ENCODE results near the gene OBP2A. TPM values are rescaled to one million over a fixed set of nuclear protein-coding genes. Genes with fewer than 3 reads are reported as not detected.

The OBP2A gene
- total and polyA plus RNA-seq, 2 donors (not counting 3 experiments of a cell fraction or from before 2014, with no cell fraction given) = not detected

DNA sequence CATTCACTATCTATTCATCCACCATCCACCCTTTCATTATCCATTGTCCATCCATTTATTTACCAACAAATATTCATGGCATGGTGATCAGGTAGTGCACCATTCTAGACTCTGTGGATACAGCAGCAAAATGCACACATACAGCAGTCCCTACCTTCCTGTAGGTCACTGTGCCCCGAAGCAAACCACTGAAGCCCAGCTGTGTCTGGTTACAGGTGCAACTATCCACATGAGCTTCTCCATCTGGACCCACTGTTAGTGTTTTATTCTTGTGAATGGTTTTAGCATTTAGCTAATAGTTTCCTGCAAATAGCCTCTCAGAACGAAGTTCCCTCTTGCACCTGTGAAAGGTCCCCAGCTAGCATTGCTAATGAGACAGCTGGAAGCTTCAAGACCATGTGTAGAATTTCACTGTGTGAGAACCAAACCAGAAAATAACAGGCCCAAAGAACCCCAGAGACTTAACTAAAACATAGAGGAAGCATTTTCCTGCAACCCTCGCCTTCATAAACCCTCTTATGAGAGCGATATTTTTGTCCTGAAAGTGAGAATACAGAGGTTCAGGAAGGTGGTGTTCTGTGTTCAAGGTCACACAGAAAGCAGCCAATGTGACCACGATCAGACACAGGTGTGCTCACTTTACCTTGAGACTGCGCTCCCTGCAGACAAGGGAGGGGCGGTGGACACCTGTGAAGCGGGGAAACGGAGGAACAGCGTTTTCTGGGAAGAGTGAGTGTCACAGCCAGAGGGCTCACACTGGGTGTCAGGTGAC, 34.1 kb downstream of the OBP2A start:
- Histone ChIP-seq H4K20me1 (replicated peaks; ENCODE audit: control insufficient read depth, extremely low read depth, insufficient read depth, low read length) (no peaks in the 10 kb centered on the region), H3K9ac (replicated peaks; ENCODE audit: extremely low read depth, insufficient read depth, low read length) (no peak overlapping the region), H3K79me2 (ENCODE audit: control insufficient read depth, insufficient read depth, low read length) (no peaks in the 10 kb centered on the region), H3K36me3 (ENCODE audit: control insufficient read depth in 2 of 2, extremely low read depth in 1 of 2, insufficient read depth in 2 of 2, low read length in 2 of 2) (no peaks in the 10 kb centered on the region), H3K27ac (ENCODE audit: insufficient read depth, low read depth, low read length) (no peak overlapping the region), H3K27me3 (ENCODE audit: control insufficient read depth in 2 of 2, insufficient read depth in 2 of 2, low read length in 2 of 2) (no peaks in the 10 kb centered on the region), H3K4me3 (replicated peaks in 1 of 3; ENCODE audit: insufficient read depth in 1 of 3, low read depth in 1 of 3, low read length in 3 of 3) (no peak overlapping the region), H3K4me2 (ENCODE audit: insufficient read depth, low read length) (no peak overlapping the region), H2AFZ (ENCODE audit: low read depth, low read length) (no peak overlapping the region), H3K4me1 (ENCODE audit: control insufficient read depth, extremely low read depth, insufficient read depth, low read length) (no peaks in the 10 kb centered on the region), H3K9me1 (replicated peaks; ENCODE audit: control insufficient read depth, extremely low read depth, insufficient read depth, low read length) (no peaks in the 10 kb centered on the region), H3K9me3 (replicated peaks; ENCODE audit: control insufficient read depth, insufficient read depth, low read length) (no peaks in the 10 kb centered on the region)
- intact Hi-C loops (cut with micrococcal nuclease) (no loop called here), dilution Hi-C loops (cut with MboI; ENCODE audit: extremely low pct_ligation_motif_present, low sequenced_read_pairs) (no loop called here)
- FAIRE-seq (no peak), DNase-seq (ENCODE audit: low read depth, low spot score) (no peak)
- no TSS peak for BruUV-seq (replicated peaks)
- CTCF ChIA-PET = no interaction called here
- TF ChIP-seq POLR2AphosphoS5 (IDR thresholded peaks at IDR 0.05; ENCODE audit: insufficient read depth, low read depth, low read length) (no peak), GATA2 (IDR thresholded peaks at IDR 0.05; ENCODE audit: insufficient read depth, insufficient read length, low read depth, low read length) (no peak)
- TF ChIP-seq, protein P1, sequence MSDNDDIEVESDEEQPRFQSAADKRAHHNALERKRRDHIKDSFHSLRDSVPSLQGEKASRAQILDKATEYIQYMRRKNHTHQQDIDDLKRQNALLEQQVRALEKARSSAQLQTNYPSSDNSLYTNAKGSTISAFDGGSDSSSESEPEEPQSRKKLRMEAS (IDR thresholded peaks at IDR 0.05; ENCODE audit: insufficient read depth, insufficient read length) = no peak
- POLR2A ChIA-PET = no interaction called here

DNA sequence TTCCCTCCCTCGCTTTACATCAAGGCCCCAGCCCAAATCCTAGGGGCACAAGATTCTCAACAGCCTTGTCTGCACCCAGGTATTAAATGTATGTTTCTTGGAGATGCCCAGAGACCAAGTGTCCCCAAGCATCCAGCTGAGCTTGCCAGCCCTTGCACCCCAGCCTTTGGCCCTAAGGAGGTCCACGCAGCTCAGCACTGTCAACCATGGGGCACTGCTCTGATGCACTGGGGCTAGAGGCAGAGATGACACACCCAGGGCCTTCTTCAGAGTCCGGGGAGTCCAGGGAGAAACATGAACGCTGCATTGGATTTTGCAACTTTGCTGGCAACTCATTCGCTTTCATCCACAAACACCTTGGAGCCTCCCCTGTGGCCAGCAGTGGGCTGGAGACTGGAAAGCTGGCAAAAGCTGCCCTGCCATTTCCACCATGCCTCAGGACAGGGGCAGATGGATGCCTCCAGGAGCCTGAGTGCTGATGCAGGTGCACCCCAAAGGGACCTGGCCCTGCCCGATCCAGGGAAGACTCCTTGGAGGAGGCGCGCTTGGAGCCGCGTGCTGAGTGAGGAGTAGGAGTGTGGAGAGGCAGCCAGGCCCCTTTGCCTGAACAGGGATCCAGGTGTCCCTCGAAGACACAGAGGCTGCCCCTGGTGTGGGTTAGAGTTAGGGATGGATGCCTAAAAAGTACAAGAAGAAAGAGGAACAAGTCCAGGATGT, 34.9 kb downstream of the OBP2A start:
- Histone ChIP-seq H3K79me2 (ENCODE audit: control insufficient read depth, insufficient read depth, low read length) (no peaks in the 10 kb centered on the region), H2AFZ (ENCODE audit: low read depth, low read length) (no peak overlapping the region), H4K20me1 (replicated peaks; ENCODE audit: control insufficient read depth, extremely low read depth, insufficient read depth, low read length) (no peaks in the 10 kb centered on the region), H3K9me3 (replicated peaks; ENCODE audit: control insufficient read depth, insufficient read depth, low read length) (no peaks in the 10 kb centered on the region), H3K9ac (replicated peaks; ENCODE audit: extremely low read depth, insufficient read depth, low read length) (no peak overlapping the region), H3K9me1 (replicated peaks; ENCODE audit: control insufficient read depth, extremely low read depth, insufficient read depth, low read length) (no peaks in the 10 kb centered on the region), H3K4me3 (replicated peaks in 1 of 3; ENCODE audit: insufficient read depth in 1 of 3, low read depth in 1 of 3, low read length in 3 of 3) (no peak overlapping the region), H3K27ac (ENCODE audit: insufficient read depth, low read depth, low read length) (no peak overlapping the region), H3K36me3 (ENCODE audit: control insufficient read depth in 2 of 2, extremely low read depth in 1 of 2, insufficient read depth in 2 of 2, low read length in 2 of 2) (no peaks in the 10 kb centered on the region), H3K4me2 (ENCODE audit: insufficient read depth, low read length) (no peak overlapping the region), H3K4me1 (ENCODE audit: control insufficient read depth, extremely low read depth, insufficient read depth, low read length) (no peaks in the 10 kb centered on the region), H3K27me3 (ENCODE audit: control insufficient read depth in 2 of 2, insufficient read depth in 2 of 2, low read length in 2 of 2) (no peaks in the 10 kb centered on the region)
- no peak for TF ChIP-seq POLR2AphosphoS5 (IDR thresholded peaks at IDR 0.05; ENCODE audit: insufficient read depth, low read depth, low read length)
- TF ChIP-seq GATA2 (IDR thresholded peaks at IDR 0.05; ENCODE audit: insufficient read depth, insufficient read length, low read depth, low read length) = no peak
- TF ChIP-seq FOS (IDR thresholded peaks at IDR 0.05; ENCODE audit: borderline replicate concordance, insufficient read depth, low read length) = no peak
- TF ChIP-seq MYC (IDR thresholded peaks at IDR 0.05; ENCODE audit: low read depth, low read length) = no peak
- TF ChIP-seq JUN (IDR thresholded peaks at IDR 0.05; ENCODE audit: borderline replicate concordance, insufficient read depth, insufficient read length, low read depth) = no peak
- TF ChIP-seq, protein P2, sequence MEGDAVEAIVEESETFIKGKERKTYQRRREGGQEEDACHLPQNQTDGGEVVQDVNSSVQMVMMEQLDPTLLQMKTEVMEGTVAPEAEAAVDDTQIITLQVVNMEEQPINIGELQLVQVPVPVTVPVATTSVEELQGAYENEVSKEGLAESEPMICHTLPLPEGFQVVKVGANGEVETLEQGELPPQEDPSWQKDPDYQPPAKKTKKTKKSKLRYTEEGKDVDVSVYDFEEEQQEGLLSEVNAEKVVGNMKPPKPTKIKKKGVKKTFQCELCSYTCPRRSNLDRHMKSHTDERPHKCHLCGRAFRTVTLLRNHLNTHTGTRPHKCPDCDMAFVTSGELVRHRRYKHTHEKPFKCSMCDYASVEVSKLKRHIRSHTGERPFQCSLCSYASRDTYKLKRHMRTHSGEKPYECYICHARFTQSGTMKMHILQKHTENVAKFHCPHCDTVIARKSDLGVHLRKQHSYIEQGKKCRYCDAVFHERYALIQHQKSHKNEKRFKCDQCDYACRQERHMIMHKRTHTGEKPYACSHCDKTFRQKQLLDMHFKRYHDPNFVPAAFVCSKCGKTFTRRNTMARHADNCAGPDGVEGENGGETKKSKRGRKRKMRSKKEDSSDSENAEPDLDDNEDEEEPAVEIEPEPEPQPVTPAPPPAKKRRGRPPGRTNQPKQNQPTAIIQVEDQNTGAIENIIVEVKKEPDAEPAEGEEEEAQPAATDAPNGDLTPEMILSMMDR (IDR thresholded peaks at IDR 0.05; ENCODE audit: extremely low read depth in 1 of 2, insufficient read depth in 1 of 2, low read depth in 1 of 2, low read length in 2 of 2) = no peak
- no peak for TF ChIP-seq POLR2A (IDR thresholded peaks at IDR 0.05; ENCODE audit: low read depth, low read length)
- BruUV-seq (replicated peaks) = no TSS peak
- DNase-seq (ENCODE audit: low read depth, low spot score) (no peak), FAIRE-seq (no peak)
- dilution Hi-C loops (cut with MboI; ENCODE audit: extremely low pct_ligation_motif_present, low sequenced_read_pairs) (no loop called here), intact Hi-C loops (cut with micrococcal nuclease) (no loop called here)
- CTCF ChIA-PET = no interaction called here
- POLR2A ChIA-PET = no interaction called here
